COLO668 (cell line): ENCODE measurements around the gene SVOPL.

ENCODE experiments used
- DNase-seq: peaks from one replicate; lab custom pipeline; 2025; ENCODE audit not compliant: unreplicated experiment; lab: John Stamatoyannopoulos, UW

Gene SVOPL

GRCh38 chr7:138662076-138662990, 38.8 kb downstream of the SVOPL start:
- DNase-seq: no peak

GRCh38 chr7:138661069-138661635, 40.0 kb downstream of the SVOPL start:
- DNase-seq: no peak

- no peak for DNase-seq
These were observed 42.3 kb downstream of the SVOPL start for GRCh38 chr7:138658889-138659288.

DNA sequence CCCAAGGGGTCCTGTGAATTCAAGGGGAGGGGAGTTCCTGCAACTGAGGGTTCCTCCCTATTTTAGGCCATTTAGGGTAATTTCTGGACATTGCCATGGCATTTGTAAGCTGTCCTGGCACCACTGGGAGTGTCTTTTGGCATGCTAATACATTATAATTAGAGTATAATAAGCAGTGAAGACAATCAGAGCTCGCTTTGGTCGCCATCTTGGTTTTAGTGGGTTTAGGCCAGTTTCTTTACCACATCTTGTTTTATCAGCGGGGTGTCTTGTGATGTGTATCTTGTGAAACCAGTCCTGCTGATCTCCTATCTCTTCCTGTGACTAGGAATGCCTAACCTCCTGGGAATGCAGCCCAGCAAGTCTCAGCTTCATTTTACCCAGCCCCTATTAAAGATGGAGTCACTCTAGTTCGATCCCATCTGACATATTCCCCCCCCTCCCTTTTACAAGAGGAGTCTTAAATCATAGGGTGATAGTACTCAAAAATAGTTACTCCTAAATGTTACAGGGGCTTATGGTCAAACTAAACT, 43.2 kb downstream of the SVOPL start:
- no peak for DNase-seq

DNA sequence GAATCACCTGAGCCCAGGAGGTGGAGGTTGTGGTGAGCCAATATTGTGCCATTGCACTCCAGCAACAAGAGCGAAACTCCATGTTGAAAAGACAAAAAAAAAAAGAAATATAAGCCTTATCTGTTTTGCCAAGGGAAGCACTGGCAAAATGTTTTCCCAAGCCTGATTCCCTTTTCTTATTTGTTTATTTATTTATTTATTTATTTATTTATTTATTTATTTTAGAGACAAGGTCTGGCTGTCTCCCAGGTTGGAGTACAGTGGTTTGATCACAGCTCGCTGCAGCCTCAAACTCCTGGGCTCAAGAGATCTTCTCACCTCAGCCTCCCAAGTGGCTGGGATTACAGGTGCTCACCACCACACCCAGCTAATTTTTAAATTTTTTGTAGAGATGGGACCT, 44.2 kb downstream of the SVOPL start:
- no peak for DNase-seq

DNA sequence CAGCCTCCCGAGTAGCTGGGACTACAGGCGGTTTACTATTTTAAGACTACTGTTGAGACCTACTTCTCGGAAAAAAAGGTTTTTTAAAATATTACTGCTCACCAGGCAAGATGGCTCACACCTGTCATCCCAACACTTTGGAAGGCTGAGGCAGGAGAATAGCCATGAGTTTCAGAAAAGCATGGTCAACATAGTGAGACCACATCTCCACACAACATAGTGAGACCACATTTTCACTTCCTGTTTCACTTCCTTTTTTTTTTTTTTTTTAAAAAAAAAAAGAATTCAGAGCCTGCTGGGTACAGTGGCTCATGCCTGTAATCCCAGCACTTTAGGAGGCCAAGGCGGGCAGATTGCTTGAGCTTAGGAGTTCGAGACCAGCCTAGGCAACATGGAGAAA, 46.5 kb downstream of the SVOPL start:
- no peak for DNase-seq

- no peak for DNase-seq
These were observed 51.7 kb downstream of the SVOPL start for GRCh38 chr7:138649506-138649905.

- DNase-seq: no peak
These were observed 55.9 kb downstream of the SVOPL start for GRCh38 chr7:138645284-138645683.

DNA sequence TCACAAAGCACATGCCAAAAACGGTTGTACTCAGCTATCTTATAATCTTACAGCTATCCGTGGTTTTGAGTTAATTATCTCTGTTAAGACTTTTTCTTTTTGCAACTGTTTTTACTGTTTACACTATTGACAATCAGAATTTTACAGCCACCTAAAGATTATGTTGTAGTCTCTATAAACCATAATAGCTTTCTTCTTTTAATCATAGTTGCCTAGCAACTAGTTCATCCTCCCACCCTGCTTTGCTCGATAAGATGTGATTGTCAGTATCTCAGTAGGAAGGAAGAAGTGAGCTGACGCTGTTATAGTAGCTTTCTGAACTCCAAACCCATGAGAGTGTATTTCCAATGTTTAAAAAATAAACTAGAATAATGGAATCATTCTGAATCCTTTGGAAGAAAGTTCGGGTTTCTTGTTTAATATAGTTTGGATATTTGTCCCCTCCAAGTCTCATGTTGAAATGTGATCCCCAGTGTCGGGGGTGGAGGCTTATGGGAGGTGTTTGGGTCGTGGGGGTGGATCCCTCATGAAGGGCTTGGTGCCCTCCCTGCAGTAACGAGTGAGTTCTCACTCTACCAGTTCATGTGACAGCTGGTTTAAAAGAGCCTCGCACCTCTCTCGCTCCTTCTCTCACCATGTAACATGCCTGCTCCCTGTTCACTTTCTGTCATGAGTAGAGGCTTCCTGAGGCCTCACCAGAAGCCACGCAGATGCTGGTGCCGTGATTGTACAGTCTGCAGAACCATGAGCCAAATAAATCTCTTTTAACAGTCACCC, 68.1 kb downstream of the SVOPL start:
- no peak for DNase-seq

DNA sequence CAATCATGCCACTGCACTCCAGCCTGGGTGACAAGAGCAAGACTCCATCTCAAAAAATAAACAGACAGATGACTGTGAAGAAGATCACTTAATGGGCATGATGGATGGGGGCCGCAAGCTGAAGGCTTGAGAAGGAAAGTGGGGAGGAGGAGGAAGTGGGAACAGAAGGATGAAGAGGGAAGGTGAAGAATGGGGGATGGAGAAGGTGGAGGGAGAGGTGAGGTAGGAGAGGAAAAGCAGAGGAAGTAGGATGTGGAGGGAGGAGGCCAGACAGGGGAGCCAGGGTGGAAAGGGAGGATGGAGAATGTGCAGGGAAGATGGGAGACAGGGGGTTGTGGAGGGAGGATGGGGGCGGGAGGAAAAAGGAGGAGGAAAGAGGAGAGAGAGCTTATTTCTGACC, 68.8 kb downstream of the SVOPL start:
- DNase-seq: no peak

- no peak for DNase-seq
These were observed 71.0 kb downstream of the SVOPL start for GRCh38 chr7:138630059-138630610.

DNA sequence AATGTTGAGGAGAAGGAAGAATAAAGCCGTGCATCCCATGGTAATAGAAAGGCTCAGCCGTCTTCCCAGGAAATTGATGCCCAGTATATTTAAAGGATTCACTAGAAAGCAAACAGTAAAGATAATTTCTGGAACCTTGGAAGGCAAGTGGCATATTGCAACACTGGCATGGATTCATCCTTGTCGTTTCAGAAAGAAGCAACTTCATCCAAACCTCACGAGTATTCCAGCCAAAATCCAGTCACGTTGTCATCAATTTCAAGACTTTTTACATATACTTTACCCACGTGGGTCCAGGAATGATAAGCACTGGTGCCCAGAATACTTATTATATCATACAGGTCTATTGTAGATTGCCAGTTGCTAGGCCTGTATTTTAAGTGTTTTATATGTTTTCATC, 73.8 kb downstream of the SVOPL start:
- DNase-seq: no peak

DNA sequence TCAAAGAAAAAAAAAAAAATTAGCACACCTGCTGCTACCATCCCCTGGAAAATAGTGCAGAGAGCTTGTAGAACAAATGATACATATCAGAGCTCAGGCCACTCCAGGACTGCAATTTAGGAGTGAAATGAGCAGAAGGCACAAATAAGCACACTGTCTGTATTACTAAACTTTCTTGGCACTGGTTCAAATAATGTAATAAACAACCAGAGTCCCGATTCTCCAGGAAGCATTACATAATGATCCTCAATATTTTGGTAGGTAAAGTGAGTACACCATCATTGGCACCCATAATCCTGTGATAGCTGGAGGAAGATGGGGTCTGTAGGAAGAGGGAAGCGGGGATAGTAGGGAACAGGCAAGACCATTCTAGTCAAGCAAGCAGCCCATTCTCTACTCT, 74.3 kb downstream of the SVOPL start:
- no peak for DNase-seq

GRCh38 chr7:138625849-138626230, 75.3 kb downstream of the SVOPL start:
- peak; percentile 55 for DNase-seq

- DNase-seq: no peak
These were observed 75.9 kb downstream of the SVOPL start for GRCh38 chr7:138625084-138625848.

GRCh38 chr7:138622841-138623240, 78.3 kb downstream of the SVOPL start:
- no peak for DNase-seq

- DNase-seq: no peak
These were observed 82.2 kb downstream of the SVOPL start for GRCh38 chr7:138618933-138619332.

DNA sequence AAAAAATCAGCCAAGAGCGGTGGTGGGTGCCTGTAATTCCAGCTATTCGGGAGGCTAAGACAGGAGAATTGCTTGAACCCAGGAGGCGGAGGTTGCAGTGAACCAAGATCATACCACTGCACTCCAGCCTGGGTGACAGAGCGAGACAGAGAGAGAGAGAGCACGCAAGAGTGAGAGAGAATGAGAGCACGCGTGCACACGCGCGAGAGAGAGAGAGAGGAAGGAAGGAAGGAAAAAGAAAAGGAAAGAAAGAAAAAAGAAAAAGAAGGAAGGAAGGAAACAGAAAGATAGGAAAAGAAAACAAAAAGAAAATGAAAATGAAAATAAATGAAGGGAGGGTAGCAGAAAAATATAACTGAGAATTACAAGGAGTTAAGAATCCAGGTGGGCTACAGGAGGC, 82.7 kb downstream of the SVOPL start:
- no peak for DNase-seq

DNA sequence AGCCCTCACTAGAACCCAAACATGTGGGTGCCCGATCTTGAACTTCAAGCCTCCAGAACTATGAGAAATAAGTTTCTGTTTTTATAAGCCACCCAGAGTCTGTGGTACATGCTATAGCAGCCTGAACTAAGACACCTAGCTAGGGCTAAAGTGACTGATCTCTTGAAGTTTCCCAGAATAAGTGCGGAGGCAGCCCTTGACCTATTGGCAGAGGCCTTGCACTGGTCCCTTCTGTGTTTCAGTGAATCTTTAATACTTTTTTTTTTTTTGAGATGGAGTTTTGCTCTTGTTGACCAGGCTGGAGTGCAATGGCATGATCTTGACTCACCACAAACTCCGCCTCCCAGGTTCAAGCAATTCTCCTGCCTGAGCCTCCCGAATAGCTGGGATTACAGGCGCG, 85.1 kb downstream of the SVOPL start:
- DNase-seq: no peak

DNA sequence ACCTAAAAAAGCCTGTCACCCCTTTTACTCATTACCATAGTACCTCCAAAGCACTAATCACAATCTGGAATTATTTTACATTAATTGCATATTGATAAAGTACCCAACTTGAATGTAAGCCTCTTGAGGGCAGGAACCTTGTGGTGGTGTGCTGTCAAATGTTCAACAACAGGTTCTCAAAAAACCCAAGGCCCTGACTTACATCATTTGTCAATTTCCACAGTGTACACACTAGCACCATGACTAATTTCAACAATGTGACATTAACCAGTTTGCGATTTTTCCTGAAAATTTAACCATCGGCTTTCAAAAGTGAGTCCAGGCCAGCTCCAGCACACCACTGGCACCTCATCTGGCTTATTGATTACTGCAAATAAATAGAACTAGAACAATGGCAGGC, 87.5 kb downstream of the SVOPL start:
- no peak for DNase-seq
